Ramos (cell line): ENCODE data around the gene CNIH3.
"Not testable (repeated sequence)": the region's sequence is repeated elsewhere in the genome, so short reads cannot be mapped to it uniquely, and the experiment has no call there.

Experiments used
- in situ Hi-C: fragments of 300-500 bp; cut with MboI; formaldehyde crosslinking; loops from one replicate; pipeline ENCODE4 v1.14.3; 2022; ENCODE audit warnings: low sequenced_read_pairs; ENCODE audit not compliant: unreplicated experiment

Gene CNIH3

GRCh38 chr1:224615861-224616755 lies at the start of gene CNIH3:
Gene CNIH3 (plus strand): TSS chr1:224616317. CDS start chr1:224617175, 858 bp downstream.
- in situ Hi-C loops = no loop called here

GRCh38 chr1:224566492-224566891 lies 49.6 kb upstream of the CNIH3 start:
- in situ Hi-C loops = not testable (repeated sequence)

GRCh38 chr1:224569276-224569675 lies 46.8 kb upstream of the CNIH3 start:
- in situ Hi-C loops = no loop called here

GRCh38 chr1:224571975-224572374 lies 44.1 kb upstream of the CNIH3 start:
- in situ Hi-C loops = not testable (repeated sequence)

GRCh38 chr1:224579526-224579925 lies 36.6 kb upstream of the CNIH3 start:
- in situ Hi-C loops = no loop called here

- in situ Hi-C loops = no loop called here
Measured at GRCh38 chr1:224580006-224580405, 36.1 kb upstream of the CNIH3 start.

GRCh38 chr1:224582041-224582440 lies 34.1 kb upstream of the CNIH3 start:
- in situ Hi-C loops = no loop called here

- in situ Hi-C loops = no loop called here
Measured at GRCh38 chr1:224583774-224584173, 32.3 kb upstream of the CNIH3 start.

- in situ Hi-C loops = no loop called here
Measured at GRCh38 chr1:224585051-224585450, 31.1 kb upstream of the CNIH3 start.

- in situ Hi-C loops = no loop called here
Measured at GRCh38 chr1:224587051-224587450, 29.1 kb upstream of the CNIH3 start.

- in situ Hi-C loops = no loop called here
Measured at GRCh38 chr1:224588515-224588914, 27.6 kb upstream of the CNIH3 start.

GRCh38 chr1:224589006-224589405 lies 27.1 kb upstream of the CNIH3 start:
- in situ Hi-C loops = no loop called here

- in situ Hi-C loops = no loop called here
Measured at GRCh38 chr1:224591326-224591725, 24.8 kb upstream of the CNIH3 start.

GRCh38 chr1:224592636-224593582 lies 23.2 kb upstream of the CNIH3 start:
- in situ Hi-C loops = no loop called here

GRCh38 chr1:224594360-224594759 lies 21.8 kb upstream of the CNIH3 start:
- in situ Hi-C loops = no loop called here

- in situ Hi-C loops = no loop called here
Measured at GRCh38 chr1:224594851-224595250, 21.3 kb upstream of the CNIH3 start.

GRCh38 chr1:224605482-224606181 lies 10.5 kb upstream of the CNIH3 start:
- in situ Hi-C loops = no loop called here

GRCh38 chr1:224607188-224608148 lies 8.6 kb upstream of the CNIH3 start:
- in situ Hi-C loops = no loop called here

GRCh38 chr1:224609333-224609732 lies 6.8 kb upstream of the CNIH3 start:
- in situ Hi-C loops = no loop called here
